ENCODE results near the gene ATG3.
"Not testable (repeated sequence)": the region's sequence is repeated elsewhere in the genome, so short reads cannot be mapped to it uniquely, and the experiment has no call there.

Gene ATG3

DNA sequence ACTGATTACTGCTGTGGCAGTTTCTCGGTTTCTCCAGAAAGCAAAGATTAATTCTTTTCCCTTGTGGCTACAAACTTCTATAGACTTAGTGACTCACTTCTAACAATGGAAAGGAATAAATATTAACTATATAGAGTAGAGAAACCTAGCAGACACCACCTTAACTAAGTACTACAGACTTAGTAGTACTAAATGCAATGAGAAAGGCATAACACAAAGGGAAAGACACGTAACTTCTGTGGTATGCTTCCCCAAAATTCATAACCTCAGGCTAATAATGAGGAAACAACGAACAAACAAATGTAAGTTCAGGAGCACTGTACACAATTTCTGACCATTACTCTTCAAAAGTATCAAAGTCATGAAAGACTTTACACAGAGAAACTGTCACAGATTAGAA, 31.2 kb downstream of the ATG3 start:
- TF ChIP-seq, protein P1, sequence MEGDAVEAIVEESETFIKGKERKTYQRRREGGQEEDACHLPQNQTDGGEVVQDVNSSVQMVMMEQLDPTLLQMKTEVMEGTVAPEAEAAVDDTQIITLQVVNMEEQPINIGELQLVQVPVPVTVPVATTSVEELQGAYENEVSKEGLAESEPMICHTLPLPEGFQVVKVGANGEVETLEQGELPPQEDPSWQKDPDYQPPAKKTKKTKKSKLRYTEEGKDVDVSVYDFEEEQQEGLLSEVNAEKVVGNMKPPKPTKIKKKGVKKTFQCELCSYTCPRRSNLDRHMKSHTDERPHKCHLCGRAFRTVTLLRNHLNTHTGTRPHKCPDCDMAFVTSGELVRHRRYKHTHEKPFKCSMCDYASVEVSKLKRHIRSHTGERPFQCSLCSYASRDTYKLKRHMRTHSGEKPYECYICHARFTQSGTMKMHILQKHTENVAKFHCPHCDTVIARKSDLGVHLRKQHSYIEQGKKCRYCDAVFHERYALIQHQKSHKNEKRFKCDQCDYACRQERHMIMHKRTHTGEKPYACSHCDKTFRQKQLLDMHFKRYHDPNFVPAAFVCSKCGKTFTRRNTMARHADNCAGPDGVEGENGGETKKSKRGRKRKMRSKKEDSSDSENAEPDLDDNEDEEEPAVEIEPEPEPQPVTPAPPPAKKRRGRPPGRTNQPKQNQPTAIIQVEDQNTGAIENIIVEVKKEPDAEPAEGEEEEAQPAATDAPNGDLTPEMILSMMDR (IDR thresholded peaks at IDR 0.05; ENCODE audit: control extremely low read depth, extremely low read depth, low read depth, missing control alignments) = no peak
- POLR2A ChIA-PET = no interaction called here
- CTCF ChIA-PET = interaction anchor here (0.6 to 1.4 kb wide), 11 partner anchors 10 to 419 kb away, joined by 3 to 10 read pairs (median 3); partner anchors contain the start of gene SLC9C1
- no peak for DNase-seq (ENCODE audit: extremely low spot score)

DNA sequence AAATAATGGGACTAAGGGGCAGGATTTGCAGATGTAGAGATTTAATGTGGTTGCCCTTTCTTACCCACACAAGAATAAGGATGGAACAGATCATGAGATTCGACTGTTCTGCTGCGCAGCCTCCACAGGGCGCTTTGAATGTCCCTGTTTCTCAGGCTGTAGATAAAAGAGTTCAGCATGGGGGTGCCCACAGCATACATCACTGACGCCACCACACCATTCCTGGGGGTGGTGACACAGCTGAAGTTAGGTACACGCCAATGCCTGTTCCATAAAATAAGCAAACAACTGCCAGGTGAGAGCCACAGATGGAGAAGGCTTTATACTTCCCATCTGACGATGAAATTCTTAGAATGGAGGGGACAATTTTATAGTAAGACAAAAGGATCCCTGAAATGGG, 37.6 kb downstream of the ATG3 start:
- CTCF ChIA-PET; POLR2A ChIA-PET; DNase-seq (ENCODE audit: extremely low spot score): not testable (repeated sequence)

DNA sequence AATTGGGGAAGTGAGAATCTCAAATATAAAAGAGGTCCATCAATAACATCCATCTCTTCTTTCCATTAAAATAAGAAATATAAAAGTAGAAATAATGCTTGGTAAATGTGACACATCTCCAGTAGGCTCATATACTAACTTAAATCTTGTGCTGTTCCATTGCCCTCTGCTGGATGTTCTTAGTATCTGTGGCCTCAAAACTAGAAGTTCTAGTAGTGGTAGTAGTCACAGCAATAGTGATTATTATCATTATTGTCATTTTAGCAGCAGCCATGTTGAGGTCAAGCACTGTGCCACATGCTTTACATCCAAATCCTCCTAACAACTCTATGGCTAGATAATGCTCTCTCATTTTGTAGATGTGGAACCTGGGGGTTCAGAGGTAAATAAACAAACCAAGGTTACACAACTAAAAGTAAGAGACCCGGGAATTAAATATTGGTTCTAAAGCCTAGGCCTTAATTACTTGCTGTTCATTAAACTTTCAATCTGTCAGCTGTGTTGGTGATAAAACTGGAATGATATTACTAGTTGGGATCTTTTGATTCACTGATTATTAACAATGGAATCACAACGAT, 42.2 kb downstream of the ATG3 start:
- CTCF ChIA-PET = interaction anchor here (0.7 to 2.5 kb wide), 26 partner anchors 12 to 410 kb away, joined by 3 to 22 read pairs (median 5); partner anchors contain the start of genes BTLA, CD200 and SLC9C1
- POLR2A ChIA-PET = no interaction called here
- TF ChIP-seq, protein P1 (IDR thresholded peaks at IDR 0.05; ENCODE audit: control extremely low read depth, extremely low read depth, low read depth, missing control alignments) = peak; percentile 62
- peak; percentile 59 for DNase-seq (ENCODE audit: extremely low spot score)

- CTCF ChIA-PET = interaction anchor here (0.7 to 1.7 kb wide), 11 partner anchors 38 to 408 kb away, joined by 3 to 12 read pairs (median 3); partner anchors contain the start of gene SLC9C1
- POLR2A ChIA-PET; DNase-seq (ENCODE audit: extremely low spot score): not testable (repeated sequence)
These were observed 42.8 kb downstream of the ATG3 start for GRCh38 chr3:112518970-112519369.

DNA sequence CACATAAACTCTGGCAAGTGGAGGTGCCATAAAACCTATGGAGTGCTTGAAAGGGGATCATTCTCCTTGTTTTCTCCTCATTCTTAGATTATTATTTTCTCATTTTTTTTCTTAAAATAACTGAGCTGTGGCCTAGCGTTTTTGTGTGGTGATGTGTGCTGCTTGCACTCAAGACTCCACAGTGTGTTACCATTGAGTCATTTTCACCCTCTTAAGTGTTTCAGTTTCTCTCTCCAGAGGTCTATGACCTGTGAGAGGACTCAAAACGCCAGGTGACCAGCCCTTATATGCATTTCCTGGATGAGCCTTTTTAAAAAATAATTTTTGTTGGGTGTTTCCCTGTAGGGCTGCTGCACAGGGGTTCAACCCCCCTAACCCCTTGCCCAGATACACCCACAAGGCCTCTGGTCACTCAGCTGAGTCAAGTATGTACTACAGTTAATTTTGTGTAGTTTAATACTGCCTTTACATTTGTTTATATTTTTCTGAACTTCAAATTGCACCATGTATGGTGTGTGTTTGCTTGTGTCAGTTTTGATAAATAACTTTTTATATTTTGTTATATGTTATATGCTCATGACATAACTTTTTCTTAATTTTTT, 47.1 kb downstream of the ATG3 start:
- ChIA-PET CTCF (interaction anchor here (1.0 to 4.1 kb wide), 8 partner anchors 10 to 403 kb away, joined by 3 to 16 read pairs (median 5); partner anchors contain the start of genes BTLA and SLC9C1), POLR2A (interaction anchor here (0.5 to 1.0 kb wide), 2 partner anchors 31 to 183 kb away, joined by 3 to 4 read pairs; no protein-coding TSS in a partner anchor)

GRCh38 chr3:112512320-112512719, 49.4 kb downstream of the ATG3 start:
- TF ChIP-seq, protein P1 (IDR thresholded peaks at IDR 0.05; ENCODE audit: control extremely low read depth, extremely low read depth, low read depth, missing control alignments) = no peak
- ChIA-PET CTCF (interaction anchor here (1.1 to 3.0 kb wide), 7 partner anchors 8 to 401 kb away, joined by 3 to 16 read pairs (median 3); partner anchors contain the start of gene SLC9C1), POLR2A (no interaction called here)
- no peak for DNase-seq (ENCODE audit: extremely low spot score)

More for the DNA sequence above, 47.1 kb downstream of the ATG3 start:
- peak; percentile 56 for DNase-seq (ENCODE audit: extremely low spot score)
- TF ChIP-seq, protein P1 (IDR thresholded peaks at IDR 0.05; ENCODE audit: control extremely low read depth, extremely low read depth, low read depth, missing control alignments) = no peak

- ChIA-PET CTCF (interaction anchor here (1.0 to 1.7 kb wide), 3 partner anchors 10 to 397 kb away, joined by 4 to 6 read pairs (median 5); partner anchors contain the start of gene BTLA), POLR2A (no interaction called here)
- TF ChIP-seq, protein P1 (IDR thresholded peaks at IDR 0.05; ENCODE audit: control extremely low read depth, extremely low read depth, low read depth, missing control alignments) = no peak
- DNase-seq (ENCODE audit: extremely low spot score) = no peak
These were observed 52.9 kb downstream of the ATG3 start for GRCh38 chr3:112508860-112509259.

Measured in GM10248 (cell line).